ENCODE measurements around the gene MFAP5.
"Not testable (repeated sequence)": the region's sequence is repeated elsewhere in the genome, so short reads cannot be mapped to it uniquely, and the experiment has no call there.

Gene MFAP5

DNA sequence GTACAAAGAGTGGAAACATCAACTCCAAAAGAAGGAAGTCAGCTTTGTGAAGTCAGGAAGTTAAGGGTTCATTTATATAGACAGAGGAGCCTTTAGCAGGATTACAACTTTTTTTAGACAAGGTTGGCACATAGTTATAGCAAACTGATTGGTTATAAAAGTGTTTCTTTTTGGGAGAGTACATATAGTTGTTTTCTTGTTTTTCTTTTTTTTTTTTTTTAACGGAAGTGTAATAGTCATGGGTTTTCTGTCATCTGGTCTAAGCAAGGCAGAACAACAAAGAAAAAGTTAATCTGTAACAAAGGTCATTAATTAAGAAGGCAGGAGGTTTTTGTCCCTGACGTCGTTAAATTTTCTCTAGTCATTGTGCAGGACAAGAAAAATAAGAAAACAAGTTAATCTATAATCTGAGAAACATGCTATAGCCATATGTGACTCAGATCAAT, 13.0 kb upstream of the MFAP5 start:
- no peak for DNase-seq

DNA sequence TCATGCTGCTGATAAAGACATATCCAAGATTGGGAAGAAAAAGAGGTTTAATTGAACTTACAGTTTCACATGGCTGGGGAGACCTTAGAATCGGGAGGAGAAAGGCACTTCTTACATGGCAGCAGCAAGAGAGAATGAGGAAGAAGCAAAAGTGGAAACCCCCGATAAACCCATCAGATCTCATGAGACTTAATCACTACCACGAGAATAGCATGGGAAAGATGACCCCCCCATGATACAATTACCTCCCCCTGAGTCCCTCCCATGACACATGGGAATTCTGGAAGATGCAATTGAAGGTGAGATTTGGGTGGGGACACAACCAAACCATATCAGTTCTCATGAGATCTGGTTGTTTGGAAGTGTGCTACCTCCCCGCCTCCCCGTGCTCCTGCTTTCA, 9.8 kb upstream of the MFAP5 start:
- no peak for DNase-seq

DNA sequence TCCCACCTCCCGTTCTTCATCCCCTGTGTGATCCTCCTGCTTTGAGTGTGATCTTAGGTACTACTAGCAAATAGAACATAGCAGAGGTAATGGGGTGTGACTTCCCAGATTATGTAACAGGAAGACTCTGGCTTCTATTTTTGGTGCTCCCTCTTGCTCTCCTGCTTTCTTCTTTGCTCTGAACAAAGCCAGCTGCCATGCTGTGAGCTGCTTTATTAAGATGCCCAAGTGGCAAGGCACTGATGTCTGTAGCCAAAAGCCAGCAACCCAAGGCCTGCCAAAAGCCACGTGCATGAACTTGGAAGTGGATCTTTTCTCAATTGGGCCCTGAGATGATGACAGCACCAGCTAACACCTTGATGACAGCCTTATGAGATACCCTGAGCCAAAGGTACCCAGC, 5.8 kb upstream of the MFAP5 start:
- peak in 6 of 51 donors; percentile 5 to 33 (median 17) for DNase-seq

DNA sequence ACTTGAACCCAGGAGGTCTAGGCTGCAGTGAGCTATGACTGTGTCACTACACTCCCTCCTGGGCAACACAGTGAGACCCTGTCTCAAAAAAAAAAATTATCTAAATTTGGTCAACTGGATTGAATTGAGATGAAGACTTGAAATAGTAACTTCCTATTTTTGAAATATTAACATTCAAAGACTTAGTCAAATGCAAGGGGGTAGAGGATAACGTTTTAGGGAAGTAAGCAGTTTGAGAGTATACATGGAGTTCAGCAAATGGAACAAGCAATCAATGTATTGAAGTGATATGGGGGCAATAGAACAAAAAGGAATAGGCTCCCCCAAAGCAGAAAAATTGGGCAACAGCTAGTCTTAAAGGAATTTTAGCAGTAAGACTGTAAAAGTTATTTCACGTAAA, 4.6 kb upstream of the MFAP5 start:
- DNase-seq, result no peak

DNA sequence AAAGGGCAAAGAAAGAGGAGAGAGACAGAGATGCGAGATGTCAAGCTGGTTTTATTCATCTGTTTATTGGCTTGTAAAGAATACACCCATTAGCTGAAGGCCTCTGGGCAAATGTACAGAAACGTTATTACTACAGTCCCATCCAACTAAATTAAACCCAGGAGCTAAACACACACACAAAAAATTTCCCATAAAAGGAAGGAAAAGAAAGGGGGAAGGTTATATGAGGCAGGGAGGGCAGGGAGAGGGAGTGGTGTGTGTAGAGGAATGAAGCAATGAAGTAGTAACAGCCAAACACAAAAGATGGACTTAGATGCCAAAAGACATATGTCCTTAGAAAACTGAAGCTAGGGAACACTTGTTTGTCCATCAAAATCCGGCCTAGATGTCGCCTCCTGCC, 3.1 kb upstream of the MFAP5 start:
- no peak for DNase-seq

DNA sequence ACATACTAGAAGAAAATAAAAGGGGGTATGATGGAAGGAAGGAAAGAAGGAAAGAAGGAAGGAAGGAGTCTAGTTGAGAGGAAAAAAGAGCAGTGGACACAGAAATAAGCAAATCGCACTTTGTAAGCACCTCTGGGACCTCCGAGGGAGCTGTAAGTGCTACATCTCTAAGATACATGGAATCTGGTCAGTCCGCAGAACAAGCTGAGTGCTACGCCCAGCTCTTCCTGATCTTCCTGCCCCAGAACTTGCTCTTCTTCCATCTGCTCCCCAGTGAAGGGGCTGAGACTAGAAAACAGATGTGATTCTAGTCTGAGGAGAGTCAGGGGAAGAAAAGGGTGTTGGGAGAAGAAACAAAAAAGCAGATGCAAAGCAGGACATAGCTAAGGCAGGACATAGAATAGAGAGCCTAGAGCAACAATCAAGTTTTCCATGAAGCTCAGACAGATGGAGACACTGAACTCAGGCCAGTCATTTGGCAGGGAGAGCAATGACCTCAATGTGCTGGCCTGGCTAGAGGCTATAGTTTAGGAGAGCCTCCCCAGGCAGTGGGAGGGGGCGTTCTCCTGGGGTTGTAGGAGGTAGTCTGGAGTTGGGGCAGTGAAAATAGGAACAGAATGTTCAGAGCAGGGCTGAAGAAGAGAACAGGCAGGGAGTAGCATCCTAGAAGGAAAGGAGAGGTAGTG, 1.7 kb upstream of the MFAP5 start:
- peak in 1 of 51 donors; percentile 2 for DNase-seq

DNA sequence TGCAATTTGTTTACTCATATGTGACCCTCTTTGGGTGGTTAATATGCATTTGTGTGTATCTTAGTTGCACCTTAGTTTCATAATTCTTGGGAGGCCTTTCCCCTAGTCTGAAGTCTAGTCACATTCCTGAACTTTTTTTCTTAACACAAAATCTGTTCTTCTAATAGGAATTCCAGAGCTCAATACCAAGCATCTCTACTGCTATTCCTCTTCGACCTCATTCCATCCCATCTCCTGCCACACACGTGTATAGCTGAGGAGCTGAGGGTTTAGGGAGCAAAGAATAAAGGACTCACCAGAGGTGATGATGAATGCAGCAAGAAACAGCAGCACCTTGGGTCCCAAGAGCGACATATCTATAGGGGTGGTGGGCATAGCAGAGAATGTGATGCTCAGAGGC, 875 bp downstream of the MFAP5 start:
- no peak for DNase-seq

DNA sequence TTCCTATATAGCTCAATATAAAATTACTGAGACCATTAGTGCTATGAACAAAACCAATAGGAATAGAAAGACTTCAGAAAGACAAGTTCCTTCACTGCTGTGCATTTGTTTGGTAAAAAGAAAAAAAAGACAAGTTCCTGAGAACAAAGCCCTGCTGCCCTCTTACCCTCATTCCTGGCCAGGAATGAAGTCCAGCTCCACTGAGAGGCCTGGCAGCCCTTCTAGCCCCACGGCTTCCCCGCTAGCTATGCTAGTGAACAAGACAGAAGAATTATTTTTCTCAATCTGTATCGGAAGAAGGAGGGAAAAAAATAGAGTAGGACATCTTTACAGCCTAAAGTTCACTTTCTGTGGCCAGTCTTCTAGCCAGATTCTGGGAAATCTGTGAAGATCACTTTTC, 1.6 kb downstream of the MFAP5 start:
- DNase-seq, result peak in 15 of 51 donors; percentile 0 to 35 (median 10)

DNA sequence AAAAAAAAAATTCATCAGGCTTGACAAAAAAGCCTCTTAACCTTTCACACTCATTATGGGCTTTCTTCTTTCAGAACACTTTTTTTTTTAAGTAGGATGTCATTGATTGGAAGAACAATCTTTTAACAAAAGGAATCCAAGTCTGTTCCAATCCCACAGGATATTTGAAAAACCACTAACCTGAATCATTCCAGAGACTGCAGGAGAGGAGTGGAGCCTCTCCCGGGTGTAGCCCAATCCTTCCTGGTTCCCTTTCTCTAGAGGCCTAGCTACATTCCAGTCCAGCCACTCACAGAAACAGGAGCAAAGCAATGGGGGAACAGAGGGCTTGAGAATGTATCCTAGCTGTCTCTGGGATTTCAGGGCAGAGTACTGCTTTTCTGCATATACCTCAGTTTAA, 4.3 kb downstream of the MFAP5 start:
- DNase-seq, result no peak

DNA sequence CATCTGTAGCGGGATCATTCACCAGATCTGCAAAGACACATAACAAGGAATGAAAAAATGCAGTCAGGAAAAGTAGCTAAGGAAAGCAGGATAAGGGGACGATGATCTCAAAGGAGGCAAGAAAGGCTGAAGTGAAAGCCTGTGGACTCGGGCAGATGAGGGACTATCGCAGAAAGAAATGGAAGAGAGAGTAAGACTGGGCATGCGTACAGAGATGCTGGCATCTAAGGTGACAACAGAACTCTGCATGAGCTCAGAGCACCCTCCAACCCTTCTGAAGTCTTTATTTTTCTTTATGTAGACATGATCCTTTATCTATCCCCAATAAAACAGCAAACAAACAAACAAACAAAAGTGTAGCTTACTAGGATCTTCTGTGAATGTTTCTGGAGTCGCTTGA, 7.2 kb downstream of the MFAP5 start:
- no peak for DNase-seq

DNA sequence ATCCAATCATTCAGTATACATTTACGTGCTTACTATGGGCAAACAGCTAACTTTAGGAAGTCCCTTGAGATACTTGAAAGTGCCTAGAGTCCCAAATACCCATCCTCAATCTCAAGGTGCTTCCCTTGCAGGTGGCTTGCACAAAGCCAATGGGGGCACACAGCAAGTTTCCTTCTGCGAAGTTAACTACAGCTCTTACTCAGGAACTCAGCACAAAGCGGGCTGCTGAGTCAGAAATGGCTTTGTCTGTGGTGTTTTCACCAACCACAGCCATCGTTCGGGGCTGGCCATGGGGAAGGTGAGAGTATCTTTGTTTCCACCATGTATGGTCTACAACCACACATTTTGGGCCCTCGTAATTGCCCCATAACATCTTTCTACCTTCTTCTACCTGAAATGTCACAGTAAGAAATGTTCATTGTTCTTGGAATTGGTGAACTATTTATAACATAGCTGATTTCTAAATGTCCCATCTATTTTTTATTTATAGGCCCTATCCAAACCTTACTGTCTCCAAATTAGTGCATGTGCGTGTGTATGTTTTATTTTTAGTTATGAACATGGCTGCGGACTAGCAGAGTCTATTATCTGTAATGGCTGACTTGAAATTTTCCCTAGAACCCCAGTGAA, 13.9 kb downstream of the MFAP5 start:
- DNase-seq, result no peak

DNA sequence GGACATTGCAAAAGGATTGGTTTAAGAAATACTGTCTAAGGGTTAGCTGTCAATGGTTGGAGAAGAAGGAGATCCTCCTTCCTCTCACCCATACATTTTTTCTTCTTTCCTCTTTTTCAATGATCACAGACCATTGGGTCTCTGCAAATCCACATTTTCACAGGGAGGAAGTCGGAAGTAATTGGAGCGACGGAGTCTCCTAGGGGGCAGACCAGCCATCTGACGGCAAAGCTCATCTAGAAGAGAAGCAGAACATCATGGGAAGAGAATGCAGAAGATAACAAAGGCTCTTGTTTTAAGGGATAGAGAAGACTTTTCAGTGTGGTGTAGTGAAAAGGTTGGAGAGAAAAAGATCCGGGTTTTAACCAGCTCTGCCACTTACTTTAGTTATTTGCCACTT, 14.7 kb downstream of the MFAP5 start:
- DNase-seq, result no peak

DNA sequence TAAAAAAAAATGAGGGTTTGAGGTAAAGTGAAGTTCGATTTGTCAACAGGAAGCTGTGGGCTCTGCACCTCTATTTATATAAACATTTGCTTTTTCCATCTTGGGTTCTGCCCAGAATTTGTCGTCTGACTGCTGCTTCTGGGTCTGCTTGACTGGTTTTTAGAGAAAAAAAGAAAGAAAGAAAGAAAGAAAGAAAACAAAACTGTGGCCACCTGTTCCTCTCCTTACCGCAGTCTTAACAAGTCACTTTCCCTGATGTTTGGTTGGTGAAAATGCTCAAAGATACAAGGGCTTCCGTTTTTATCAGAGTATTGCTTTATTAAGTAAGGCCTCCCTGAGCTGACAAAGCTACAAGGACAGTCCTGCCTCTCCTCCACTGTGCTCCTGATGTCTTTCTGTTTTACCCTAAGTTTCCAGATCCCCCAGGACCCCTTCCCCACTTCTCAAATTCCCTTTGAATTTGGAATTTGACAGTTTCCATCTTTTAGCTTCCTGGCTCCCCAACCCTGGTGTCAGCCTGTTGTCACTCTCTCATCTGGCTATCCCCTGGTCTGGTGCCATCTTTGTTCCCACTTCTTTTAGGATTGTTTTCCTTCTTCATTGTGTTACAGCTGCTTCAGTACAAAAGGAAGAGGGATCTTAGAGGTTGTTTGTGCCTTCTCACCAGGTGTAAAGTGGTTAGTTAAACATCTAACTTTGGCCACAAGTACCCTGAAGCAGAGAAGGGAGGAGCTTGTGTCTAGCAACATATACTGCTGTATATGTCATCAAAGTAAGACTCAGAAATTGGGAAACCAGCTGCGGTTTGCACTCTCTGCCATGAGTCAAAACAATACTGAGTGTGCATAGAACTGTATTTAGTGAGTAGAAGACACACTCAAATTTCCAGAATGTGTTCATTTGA, 18.0 kb downstream of the MFAP5 start:
- DNase-seq, result no peak

DNA sequence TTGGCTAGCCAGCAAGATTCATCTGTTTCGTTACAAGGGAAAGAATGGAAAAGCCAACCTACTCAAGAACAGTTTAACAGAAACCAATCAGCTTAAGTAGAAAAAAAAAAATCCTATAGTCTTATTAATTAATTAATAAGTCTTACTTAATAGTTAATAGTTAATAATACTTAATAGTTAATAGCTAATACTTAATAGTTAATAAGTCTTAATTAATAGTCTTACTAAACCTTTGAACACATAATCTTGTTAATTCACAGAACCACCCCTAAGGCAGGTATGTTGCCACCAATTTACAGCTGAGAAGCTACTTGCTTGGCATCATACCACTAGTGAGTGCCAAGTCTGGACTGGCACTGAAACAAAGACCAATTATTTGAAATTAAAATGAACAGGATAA, 19.9 kb downstream of the MFAP5 start:
- DNase-seq, result no peak

DNA sequence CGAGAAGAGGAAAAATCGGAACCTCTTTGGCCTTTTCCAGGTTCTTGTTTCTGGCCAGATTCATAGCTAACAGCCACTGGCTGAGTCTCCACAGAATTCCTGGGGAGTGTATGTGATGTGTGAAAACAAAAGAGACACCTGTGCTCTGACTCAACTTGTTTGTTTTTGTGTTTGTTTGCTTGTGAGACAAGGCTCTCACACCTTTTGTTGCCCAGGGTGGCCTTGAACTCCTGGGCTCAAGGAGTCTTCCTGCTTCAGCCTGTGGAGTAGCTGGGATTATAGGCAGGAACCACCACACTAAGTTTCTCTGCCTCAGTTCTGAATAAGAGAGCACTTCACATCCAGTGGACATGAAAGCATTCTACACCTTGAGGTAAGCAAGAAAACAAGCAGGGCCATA, 22.7 kb downstream of the MFAP5 start:
- DNase-seq, result no peak

DNA sequence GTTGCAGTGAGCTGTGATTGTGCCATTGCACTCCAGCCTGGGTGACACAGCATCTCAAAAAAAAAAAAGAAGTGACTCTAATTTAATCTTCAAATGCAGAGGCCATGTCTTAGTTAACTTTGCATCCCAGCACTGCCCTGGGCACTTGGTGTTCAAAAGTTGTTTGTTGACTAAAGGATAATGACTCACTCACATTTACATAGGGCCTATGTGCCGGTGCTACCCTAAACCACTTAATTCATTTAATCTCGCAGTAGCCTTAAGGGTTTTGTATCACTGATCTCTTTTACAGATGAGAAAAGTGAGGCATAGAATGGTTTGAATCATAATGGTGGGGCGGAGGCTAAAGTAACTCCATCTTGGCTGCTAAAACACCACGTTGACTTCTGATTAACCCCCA, 23.7 kb downstream of the MFAP5 start:
- no peak for DNase-seq

DNA sequence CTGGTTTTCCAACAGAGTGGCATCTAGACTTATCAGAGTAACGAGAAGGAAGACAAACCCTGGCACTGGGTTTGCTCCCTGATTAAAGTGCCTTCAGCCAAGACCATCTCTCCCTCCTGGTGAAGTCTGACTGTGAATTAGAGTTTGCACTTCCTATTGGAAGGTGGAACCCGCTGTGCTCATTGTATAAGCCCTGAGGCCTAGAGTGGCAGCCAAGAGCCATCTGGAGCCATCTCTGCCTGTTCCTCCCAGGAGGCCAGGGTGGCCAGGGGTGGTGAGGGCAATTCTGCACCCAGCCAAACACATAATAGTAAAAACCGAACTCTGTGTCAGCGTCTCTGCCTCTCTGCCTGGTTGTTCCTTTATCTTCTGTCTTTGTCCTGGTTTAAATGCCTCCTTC, 25.0 kb downstream of the MFAP5 start:
- DNase-seq, result no peak

DNA sequence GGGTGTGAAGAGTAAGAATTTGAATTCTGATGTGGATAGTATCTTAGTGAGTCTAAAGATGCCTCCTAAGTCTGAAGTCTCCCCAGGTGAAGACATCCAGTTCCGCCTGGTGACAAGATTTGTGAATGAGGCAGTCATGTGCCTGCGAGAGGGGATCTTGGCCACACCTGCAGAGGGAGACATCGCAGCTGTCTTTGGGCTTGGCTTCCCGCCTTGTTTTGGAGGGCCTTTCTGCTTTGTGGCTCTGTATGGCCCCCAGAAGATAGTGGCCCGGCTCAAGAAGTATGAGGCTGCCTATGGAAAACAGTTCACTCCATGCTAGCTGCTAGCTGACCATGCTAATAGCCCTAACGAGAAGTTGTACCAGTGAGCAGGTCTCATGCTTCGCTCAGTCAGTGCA, 25.4 kb downstream of the MFAP5 start:
- DNase-seq, result no peak

DNA sequence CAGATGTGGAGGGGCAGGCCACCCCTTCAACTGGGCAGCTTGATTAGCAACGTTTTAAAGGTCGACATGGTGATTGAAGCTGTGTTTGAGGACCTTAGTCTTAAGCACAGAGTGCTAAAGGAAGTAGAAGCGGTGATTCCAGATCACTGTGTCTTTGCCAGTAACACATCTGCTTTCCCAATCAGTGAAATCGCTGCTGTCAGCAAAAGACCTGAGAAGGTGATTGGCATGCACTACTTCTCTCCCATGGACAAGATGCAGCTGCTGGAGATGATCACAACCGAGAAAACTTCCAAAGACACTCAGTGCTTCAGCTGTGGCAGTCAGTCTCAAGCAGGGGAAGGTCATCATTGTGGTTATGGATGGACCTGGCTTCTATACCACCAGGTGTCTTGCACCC, 26.0 kb downstream of the MFAP5 start:
- no peak for DNase-seq

DNA sequence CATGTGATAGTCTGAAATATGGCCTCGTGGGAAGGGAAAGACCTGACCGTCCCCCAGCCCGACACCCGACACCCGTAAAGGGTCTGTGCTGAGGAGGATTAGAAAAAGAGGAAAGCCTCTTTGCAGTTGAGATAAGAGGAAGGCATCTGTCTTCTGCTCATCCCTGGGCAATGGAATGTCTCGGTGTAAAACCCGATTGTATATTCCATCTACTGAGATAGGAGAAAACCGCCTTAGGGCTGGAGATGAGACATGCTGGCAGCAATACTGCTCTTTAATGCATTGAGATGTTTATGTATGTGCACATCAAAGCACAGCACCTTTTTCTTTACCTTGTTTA, 26.6 kb downstream of the MFAP5 start:
- DNase-seq, result not testable (repeated sequence)

DNA sequence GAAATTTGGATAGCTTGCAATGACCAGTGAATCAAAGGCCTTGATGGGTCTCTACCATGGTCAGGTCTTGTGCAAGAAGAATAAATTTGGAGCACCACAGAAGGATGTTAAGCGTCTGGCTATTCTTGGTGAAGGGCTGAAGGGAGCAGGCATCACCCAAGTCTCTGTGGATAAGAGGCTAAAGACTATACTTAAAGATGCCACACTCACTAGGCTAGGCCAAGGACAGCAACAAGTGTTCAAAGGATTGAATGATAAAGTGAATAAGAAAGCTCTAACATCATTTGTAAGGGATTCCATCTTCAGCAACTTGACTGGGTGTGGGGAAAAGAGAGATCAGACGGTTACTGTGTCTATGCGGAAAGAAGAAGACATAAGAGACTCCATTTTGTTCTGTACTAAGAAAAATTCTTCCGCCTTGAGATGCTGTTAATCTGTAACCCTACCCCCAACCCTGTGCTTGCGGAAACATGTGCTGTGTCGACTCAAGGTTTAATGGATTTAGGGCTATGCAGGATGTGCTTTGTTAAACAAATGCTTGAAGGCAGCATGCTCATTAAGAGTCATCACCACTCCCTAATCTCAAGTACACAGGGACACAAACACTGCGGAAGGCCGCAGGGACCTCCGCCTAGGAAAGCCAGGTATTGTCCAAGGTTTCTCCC, 27.2 kb downstream of the MFAP5 start:
- not testable (repeated sequence) for DNase-seq

DNA sequence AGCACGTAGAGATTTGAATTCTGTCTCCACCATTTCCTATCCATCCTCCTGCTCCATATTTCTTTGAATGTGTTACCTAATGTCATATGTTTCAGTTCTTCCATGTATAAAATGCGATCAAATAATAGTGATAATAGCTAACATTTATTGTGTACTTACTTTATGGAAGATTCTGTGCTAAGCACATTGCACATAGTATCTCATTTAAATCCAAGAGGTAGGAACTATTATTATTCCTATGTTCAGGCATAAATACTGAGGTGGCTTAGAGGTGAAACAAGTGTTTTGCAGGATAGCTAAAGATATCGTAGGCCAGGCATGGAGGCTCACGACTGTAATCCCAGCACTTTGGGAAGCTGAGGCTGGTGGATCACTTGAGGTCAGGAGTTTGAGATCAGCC, 32.5 kb downstream of the MFAP5 start:
- no peak for DNase-seq

Measured in hypothalamus (tissue), 51 donors.